HG03575 (cell line): ENCODE data around the gene GEMIN7.
A peak's percentile ranks its signal among the peaks of the same experiment; 100 is the strongest.

Experiments
- ATAC-seq: cut with Tn5 transposase; IDR thresholded peaks from one replicate; pipeline ENCODE4 v1.9.1; 2021; ENCODE audit not compliant: unreplicated experiment, insufficient number of reproducible peaks, low FRiP score; ENCODE audit errors: extremely low read depth

GEMIN7 gene

GRCh38 chr19:45058622-45059159, 20.4 kb upstream of the GEMIN7 start:
- ATAC-seq: no peak

GRCh38 chr19:45059258-45059965, 19.6 kb upstream of the GEMIN7 start:
- ATAC-seq: no peak

DNA sequence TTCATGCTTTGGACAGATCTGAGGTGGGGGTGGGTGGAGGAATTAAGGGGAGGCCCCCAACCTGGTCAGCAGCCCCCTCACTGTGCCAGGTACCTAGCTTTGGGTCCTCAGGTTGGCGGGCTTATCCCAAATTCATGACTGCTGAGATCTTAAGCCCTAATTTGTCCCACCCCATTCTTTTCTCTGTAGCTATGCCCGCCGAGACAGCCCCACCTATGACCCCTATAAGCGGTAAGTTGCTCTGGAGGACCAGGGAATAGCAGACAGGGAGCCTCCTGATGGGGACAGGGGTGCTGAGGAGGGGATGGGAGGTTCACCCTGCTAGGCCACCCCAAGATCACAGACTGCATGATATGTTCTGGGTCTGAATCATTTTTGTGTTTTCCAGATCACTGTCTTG, 17.1 kb upstream of the GEMIN7 start:
- no peak for ATAC-seq

- no peak for ATAC-seq
These were observed 14.9 kb upstream of the GEMIN7 start for GRCh38 chr19:45063851-45064801.

- ATAC-seq: no peak
These were observed 12.0 kb upstream of the GEMIN7 start for GRCh38 chr19:45066921-45067661.

DNA sequence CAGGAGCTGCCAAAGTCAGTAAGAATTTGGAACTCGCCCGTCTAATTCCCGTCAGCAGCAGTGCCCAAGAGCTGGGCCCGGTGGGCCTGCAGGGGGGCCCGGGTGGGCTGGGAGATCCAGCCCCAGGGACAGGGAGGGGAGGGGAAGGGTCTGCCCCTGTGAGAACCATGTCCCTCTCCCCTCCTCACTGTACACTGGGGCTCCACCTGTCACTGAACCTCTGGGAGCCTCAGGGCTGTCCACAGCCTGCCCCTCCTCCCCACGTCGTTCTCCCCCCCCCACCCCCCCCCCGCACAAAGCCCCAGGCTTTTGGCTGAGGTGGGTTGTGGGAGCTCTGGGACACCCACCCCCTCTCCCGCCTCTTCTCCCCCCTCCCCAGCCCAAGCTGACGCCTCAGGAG, 11.0 kb upstream of the GEMIN7 start:
- ATAC-seq: no peak

DNA sequence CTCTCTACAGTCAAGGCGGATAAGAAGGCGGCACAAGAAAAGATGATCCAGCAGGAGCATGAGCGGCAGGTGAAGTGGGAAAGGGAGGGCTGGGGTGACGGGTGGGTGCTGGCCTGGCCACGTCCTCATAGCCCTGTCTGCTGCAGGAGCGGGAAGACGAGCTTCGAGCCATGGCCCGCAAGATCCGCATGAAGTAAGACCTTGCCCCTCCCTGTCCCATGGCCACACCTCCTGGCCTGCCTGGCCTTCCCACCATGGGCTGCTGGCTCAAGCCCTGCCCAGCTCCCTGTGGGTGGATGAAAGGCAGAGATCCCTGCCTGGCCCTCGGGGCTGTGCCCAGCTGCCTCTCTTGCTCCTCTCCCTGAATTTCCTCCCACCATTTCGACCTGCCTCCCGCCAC, 10.0 kb upstream of the GEMIN7 start:
- ATAC-seq: no peak

DNA sequence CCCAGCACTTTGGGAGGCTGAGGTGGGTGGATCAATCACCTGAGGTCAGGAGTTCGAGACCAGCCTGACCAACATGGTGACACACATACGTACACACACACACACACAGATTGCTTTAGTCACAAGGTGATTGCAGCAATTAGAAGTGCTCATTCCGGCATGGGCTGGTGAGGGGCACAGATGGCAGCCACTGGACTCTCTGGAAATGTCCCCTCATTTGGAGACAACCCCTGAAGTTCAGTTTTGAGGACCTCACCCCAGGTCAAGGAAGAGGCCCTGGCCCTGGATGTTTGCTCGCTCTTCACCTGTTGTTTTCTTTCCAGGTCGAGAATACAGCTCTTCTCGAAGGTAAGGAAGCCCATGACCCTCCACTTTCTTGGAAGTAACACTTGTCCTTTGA, 8.8 kb upstream of the GEMIN7 start:
- no peak for ATAC-seq

GRCh38 chr19:45070861-45071544, 8.1 kb upstream of the GEMIN7 start:
- ATAC-seq: no peak

DNA sequence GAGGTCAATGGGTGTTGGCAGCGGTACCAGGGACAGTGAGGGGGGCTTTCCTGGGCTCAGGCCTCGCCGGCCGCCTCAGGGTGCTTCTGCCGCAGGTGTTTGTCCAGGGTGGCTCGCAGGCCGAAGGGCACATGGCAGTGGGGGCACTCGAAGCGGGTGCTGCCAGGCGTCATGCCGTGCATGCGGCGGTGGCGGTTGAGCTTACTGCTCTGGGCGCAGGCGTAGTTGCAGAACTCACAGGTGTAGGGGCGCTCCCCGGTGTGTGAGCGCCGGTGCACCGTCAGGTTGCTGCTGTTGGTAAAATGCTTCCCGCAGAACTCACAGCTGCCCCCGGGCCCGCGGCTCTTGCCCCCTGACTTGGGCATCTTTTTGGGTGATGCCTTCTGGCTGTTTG, 7.5 kb upstream of the GEMIN7 start:
- no peak for ATAC-seq

GRCh38 chr19:45071969-45072790, 6.9 kb upstream of the GEMIN7 start:
- no peak for ATAC-seq

DNA sequence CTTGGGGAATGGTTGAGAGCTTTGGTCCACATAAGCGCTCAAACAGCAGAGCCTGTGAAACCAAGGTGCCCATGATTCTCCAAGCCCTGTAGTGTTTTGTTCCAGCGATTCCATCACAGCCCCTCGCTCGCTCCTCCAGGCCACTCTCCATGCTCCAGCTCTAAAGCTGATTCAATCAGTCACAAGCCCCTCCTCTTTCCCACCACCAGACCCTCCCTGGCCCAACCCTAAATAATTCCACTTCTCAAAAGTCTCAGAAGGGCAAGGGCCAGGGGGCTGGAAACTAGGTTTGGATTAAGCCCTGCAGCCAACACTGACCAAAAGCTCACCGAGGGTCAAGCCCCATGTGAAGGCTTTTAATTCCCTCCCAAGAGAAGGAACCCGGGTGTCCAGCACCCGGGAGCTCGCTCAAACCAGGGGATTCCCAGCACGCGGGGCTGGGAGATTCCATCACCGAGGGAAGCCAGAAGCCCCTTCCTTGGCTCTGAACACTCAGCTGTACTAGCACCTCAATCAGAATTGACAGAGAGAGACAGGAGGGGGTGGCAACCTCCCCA, 4.2 kb upstream of the GEMIN7 start:
- ATAC-seq: no peak

- ATAC-seq: peak; percentile 31
These were observed 3.6 kb upstream of the GEMIN7 start for GRCh38 chr19:45075301-45076028.

DNA sequence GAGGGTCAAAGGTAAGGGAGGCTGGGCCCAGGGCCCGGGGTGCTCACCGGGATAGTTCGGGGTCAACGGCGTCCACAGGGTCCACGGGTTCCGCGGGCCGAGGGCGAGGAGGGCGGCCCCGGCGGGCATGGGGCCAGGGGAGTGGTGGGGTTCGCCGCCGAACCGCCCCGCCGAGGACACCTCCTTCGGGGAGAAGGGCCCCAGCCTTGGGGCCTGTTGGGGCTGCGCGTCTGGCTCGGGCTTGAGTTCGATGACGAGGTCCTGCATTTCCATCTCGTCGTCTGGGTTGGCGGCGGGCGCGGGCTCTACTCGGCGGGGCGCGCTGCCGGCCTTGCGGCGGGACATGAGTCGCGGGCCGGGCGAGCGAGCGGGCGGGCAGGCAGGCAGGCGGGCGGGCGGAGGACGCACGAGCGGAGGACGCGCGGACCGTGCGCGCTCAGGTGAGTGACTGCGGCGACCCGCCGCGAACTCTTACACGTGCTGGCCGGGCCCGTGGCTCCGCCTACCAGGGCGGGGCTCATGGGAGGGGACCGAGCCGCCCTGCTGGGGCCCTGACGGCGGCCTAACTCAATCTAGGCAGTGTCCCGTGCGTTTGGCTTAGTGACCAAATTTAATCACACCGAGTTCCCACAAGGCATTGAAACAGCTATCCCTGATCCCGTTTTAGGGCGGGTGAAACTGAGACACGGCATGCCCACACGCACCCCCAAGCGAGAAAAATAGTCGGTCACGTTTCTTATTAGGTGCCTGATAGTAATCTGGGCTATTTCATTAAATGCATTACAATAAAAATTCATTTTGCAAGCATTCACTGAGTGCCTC, 2.8 kb upstream of the GEMIN7 start, which contains the start of gene ZNF296:
Gene ZNF296, minus strand, starts transcription at position 450 of the 822 bp plus-strand sequence. Its CDS starts 105 bp downstream, at position 345.
- ATAC-seq: no peak

DNA sequence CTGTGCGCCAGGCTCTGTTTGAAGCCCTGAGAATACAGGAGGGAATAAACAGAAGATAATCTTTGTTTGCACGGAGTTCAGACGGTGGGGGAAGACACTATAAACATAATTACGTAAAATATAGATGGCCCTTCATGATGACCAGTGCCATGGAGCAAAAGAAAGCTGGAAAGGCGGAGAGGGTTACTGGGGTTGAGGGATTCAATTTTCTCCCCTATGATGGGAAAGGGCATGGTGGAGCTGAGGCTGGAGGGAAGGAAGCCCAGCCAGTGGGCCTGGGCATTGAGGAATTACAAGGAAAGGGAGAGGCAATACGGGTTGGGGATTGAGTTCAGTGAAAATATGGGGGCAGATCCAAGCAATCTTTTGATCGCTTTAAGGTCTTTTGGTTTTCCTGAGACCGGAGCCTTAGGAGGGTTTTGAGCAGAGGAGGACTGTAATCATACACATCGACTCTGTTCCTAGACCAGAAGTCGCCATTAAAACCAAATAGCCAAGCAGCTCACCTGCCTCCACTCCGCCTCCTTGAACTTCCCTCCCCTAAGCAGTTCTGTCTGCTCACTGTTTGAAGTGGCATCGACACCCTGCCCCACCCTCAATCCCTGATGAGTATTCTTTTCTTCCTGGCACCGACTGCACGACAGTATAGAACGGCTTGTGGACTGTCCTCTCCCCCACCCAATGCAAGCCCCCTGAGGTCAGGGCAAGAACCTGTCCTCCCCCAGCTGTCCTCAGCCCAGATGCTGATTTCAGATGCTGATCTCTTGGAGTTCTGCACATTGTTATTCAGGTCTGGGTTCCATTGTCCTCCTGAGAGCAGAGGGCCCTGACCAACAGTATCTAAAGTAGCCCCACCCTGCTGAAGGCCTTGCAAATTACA, 2.0 kb upstream of the GEMIN7 start:
- ATAC-seq: no peak
